Peyer's patch (tissue), 4 donors: ENCODE results near the gene NXPH1. TPM values are rescaled to one million over a fixed set of nuclear protein-coding genes. Genes with fewer than 3 reads are reported as not detected.

ENCODE experiments used
- DNase-seq, 3 donors: peaks; one replicate each; pipeline ENCODE4 v3.0.0-alpha.2; 2017 to 2019
- H3K27ac ChIP-seq, 4 donors: fragments of 200-600 bp; sonication (generic); one replicate each; pipeline ENCODE4 v1.5.1; 2016 to 2019
- H3K27me3 ChIP-seq, 2 donors: fragments of 200-600 bp; sonication (generic); one replicate each; pipeline ENCODE4 v1.5.1; 2019
- H3K36me3 ChIP-seq, 3 donors: fragments of 200-600 bp; sonication (generic); one replicate each; pipeline ENCODE4 v1.5.1; 2016 to 2019
- H3K4me1 ChIP-seq, 4 donors: fragments of 200-600 bp; sonication (generic); one replicate each; pipeline ENCODE4 v1.5.1; 2016 to 2019
- H3K4me3 ChIP-seq, 4 donors: fragments of 200-600 bp; sonication (generic); 1 replicate in 3 of 4; 2 replicates in 1 of 4; pipeline ENCODE4 v1.5.1; 2016 to 2019; ENCODE audit warnings: mild to moderate bottlenecking in 1 of 4
- H3K9me3 ChIP-seq, 4 donors: fragments of 200-600 bp; sonication (generic); one replicate each; pipeline ENCODE4 v1.5.1; 2016 to 2019; ENCODE audit warnings: mild to moderate bottlenecking in 1 of 4
- CTCF ChIP-seq, 6 experiments: fragments of 450-650 bp in 4 of 6; fragments of 200-600 bp in 2 of 6; sonication (generic) in 1 of 6; IDR thresholded peaks; one replicate each; pipeline ENCODE4 v1.5.1; 2017 to 2019; ENCODE audit warnings: antibody characterized with exemption in 6 of 6, mild to moderate bottlenecking in 3 of 6, moderate library complexity in 1 of 6
- POLR2A ChIP-seq, 2 donors: fragments of 450-650 bp; IDR thresholded peaks; one replicate each; pipeline ENCODE4 v1.5.1; 2017; ENCODE audit warnings: antibody characterized with exemption in 2 of 2, mild to moderate bottlenecking in 2 of 2, moderate library complexity in 2 of 2
- total RNA-seq, 4 donors: library from RNA; depleted of rRNA; stranded (reverse); fragments of >200 nt; gene quantifications; one replicate each; pipeline ENCODE4 v1.1.0, GENCODE V29; 2016

Gene NXPH1
- total RNA-seq, 4 donors from 2014 or later = not detected

- TF ChIP-seq POLR2A (IDR thresholded peaks at IDR 0.05) (no peak), CTCF (IDR thresholded peaks at IDR 0.05) (no peak)
- H3K4me1 ChIP-seq = no peaks in the 10 kb centered on the region
- H3K27me3 ChIP-seq = no peaks in the 10 kb centered on the region
- no peaks in the 10 kb centered on the region for H3K9me3 ChIP-seq
- no peak for DNase-seq
- no peak overlapping the region for H3K27ac ChIP-seq
- no peaks in the 10 kb centered on the region for H3K36me3 ChIP-seq
- H3K4me3 ChIP-seq = no peak overlapping the region
These were observed 65.7 kb downstream of the NXPH1 start for GRCh38 chr7:8499128-8499527.

GRCh38 chr7:8500286-8500685, 66.9 kb downstream of the NXPH1 start:
- no peaks in the 10 kb centered on the region for H3K36me3 ChIP-seq
- H3K27me3 ChIP-seq = no peaks in the 10 kb centered on the region
- DNase-seq = no peak
- no peaks in the 10 kb centered on the region for H3K9me3 ChIP-seq
- H3K4me3 ChIP-seq = no peak overlapping the region
- H3K4me1 ChIP-seq = no peaks in the 10 kb centered on the region
- no peak for TF ChIP-seq POLR2A (IDR thresholded peaks at IDR 0.05)
- TF ChIP-seq CTCF (IDR thresholded peaks at IDR 0.05) = no peak
- no peak overlapping the region for H3K27ac ChIP-seq

- no peaks in the 10 kb centered on the region for H3K4me1 ChIP-seq
- no peak for DNase-seq
- H3K27me3 ChIP-seq = no peaks in the 10 kb centered on the region
- no peaks in the 10 kb centered on the region for H3K9me3 ChIP-seq
- no peak overlapping the region for H3K4me3 ChIP-seq
- H3K27ac ChIP-seq = no peak overlapping the region
- no peaks in the 10 kb centered on the region for H3K36me3 ChIP-seq
- no peak for TF ChIP-seq POLR2A (IDR thresholded peaks at IDR 0.05)
- TF ChIP-seq CTCF (IDR thresholded peaks at IDR 0.05) = no peak
These were observed 74.2 kb downstream of the NXPH1 start for GRCh38 chr7:8507566-8507965.

GRCh38 chr7:8509621-8510020, 76.2 kb downstream of the NXPH1 start:
- H3K27ac ChIP-seq = no peak overlapping the region
- H3K4me1 ChIP-seq = no peaks in the 10 kb centered on the region
- TF ChIP-seq CTCF (IDR thresholded peaks at IDR 0.05) (no peak), POLR2A (IDR thresholded peaks at IDR 0.05) (no peak)
- H3K27me3 ChIP-seq = no peaks in the 10 kb centered on the region
- no peaks in the 10 kb centered on the region for H3K36me3 ChIP-seq
- H3K4me3 ChIP-seq = no peak overlapping the region
- DNase-seq = no peak
- H3K9me3 ChIP-seq = no peaks in the 10 kb centered on the region

- no peak overlapping the region for H3K27ac ChIP-seq
- H3K4me1 ChIP-seq = no peaks in the 10 kb centered on the region
- no peaks in the 10 kb centered on the region for H3K9me3 ChIP-seq
- DNase-seq = no peak
- no peaks in the 10 kb centered on the region for H3K27me3 ChIP-seq
- no peak for TF ChIP-seq CTCF (IDR thresholded peaks at IDR 0.05)
- no peaks in the 10 kb centered on the region for H3K36me3 ChIP-seq
- no peak overlapping the region for H3K4me3 ChIP-seq
These were observed 78.4 kb downstream of the NXPH1 start for GRCh38 chr7:8511855-8512254.
